ENCODE results near the gene RNU2-1. TPM values are rescaled to one million over a fixed set of nuclear protein-coding genes. Genes with fewer than 3 reads are reported as not detected.

The RNU2-1 gene
- total and polyA plus RNA-seq, 4 experiments from 2014 or later: 2,221 to 3,168 TPM; not detected in 2

Other genes with a start within 250 kb of the RNU2-1 start
- gene RPL27, start 235.6 kb downstream of the RNU2-1 start, total RNA-seq: 1,000 to 10,000 TPM; 1,574 to 1,622 TPM
- gene RPL27, start 235.6 kb downstream of the RNU2-1 start, polyA plus RNA-seq: 1,000 to 10,000 TPM; 1,528 to 2,293 TPM
- 10 to 100 TPM; 33.1 to 40.3 TPM for gene IFI35, start 227.2 kb downstream of the RNU2-1 start, total RNA-seq
- 10 to 100 TPM; 55.4 to 66.2 TPM for gene IFI35, start 227.2 kb downstream of the RNU2-1 start, polyA plus RNA-seq
- gene VAT1, start 211.6 kb downstream of the RNU2-1 start, total RNA-seq: 10 to 100 TPM; 61.5 to 67.5 TPM
- 10 to 100 TPM; 52.6 to 66.2 TPM for gene VAT1, start 211.6 kb downstream of the RNU2-1 start, polyA plus RNA-seq
- gene RND2, start 208.7 kb downstream of the RNU2-1 start, total RNA-seq: under 1 TPM; 0.28 to 0.29 TPM
- under 1 TPM; 0.13 to 0.26 TPM for gene RND2, start 208.7 kb downstream of the RNU2-1 start, polyA plus RNA-seq
- gene BRCA1, start 108.6 kb downstream of the RNU2-1 start, total RNA-seq: 1 to 10 TPM; 4.8 to 6.0 TPM
- 1 to 10 TPM; 1.1 TPM for gene BRCA1, start 108.6 kb downstream of the RNU2-1 start, polyA plus RNA-seq
- 10 to 100 TPM; 90.3 to 93.2 TPM for gene NBR1, start 62.8 kb downstream of the RNU2-1 start, total RNA-seq
- 10 to 100 TPM; 66.1 to 76.3 TPM for gene NBR1, start 62.8 kb downstream of the RNU2-1 start, polyA plus RNA-seq
- gene TMEM106A, start 22.1 kb downstream of the RNU2-1 start, total RNA-seq: 10 to 100 TPM; 12.5 to 12.8 TPM
- 1 to 10 TPM; 1.5 to 3.5 TPM for gene TMEM106A, start 22.1 kb downstream of the RNU2-1 start, polyA plus RNA-seq
- 1 to 10 TPM; 1.3 to 2.1 TPM for gene CCDC200, start 5.4 kb downstream of the RNU2-1 start, total RNA-seq
- under 1 TPM in 1 of 2 donors, not detected in 1; 0.70 TPM for gene CCDC200, start 5.4 kb downstream of the RNU2-1 start, polyA plus RNA-seq
- 1 to 10 TPM; 1.5 to 1.6 TPM for gene ARL4D, start 165.0 kb upstream of the RNU2-1 start, total RNA-seq
- 1 to 10 TPM; 2.3 to 6.8 TPM for gene ARL4D, start 165.0 kb upstream of the RNU2-1 start, polyA plus RNA-seq
- gene DHX8, start 250.0 kb upstream of the RNU2-1 start, total RNA-seq: 10 to 100 TPM; 75.8 to 78.2 TPM
- 10 to 100 TPM; 16.1 to 43.8 TPM for gene DHX8, start 250.0 kb upstream of the RNU2-1 start, polyA plus RNA-seq